T-helper 17 cell (primary cell): ENCODE measurements around the gene IQSEC1. TPM values are rescaled to one million over a fixed set of nuclear protein-coding genes. Genes with fewer than 3 reads are reported as not detected.

Source experiments
- ATAC-seq: fragments of 150-1000 bp; cut with Tn5 transposase; 2 replicates; pipeline ENCODE4 v1.10.0; 2021; ENCODE audit warnings: mild to moderate bottlenecking, moderate library complexity
- DNase-seq, 3 donors: peaks; one replicate each; pipeline versions ENCODE4 v3.0.0 to v3.0.0-alpha.2; 2020 to 2021
- H3K9me3 ChIP-seq: one replicate; pipeline ENCODE4 v1.7.0; 2013; ENCODE audit warnings: low read length, mild to moderate bottlenecking; ENCODE audit not compliant: control insufficient read depth, poor library complexity, severe bottlenecking
- H3K27ac Mint-ChIP-seq: one replicate; pipeline ENCODE4 v1.8.0; 2022; ENCODE audit warnings: mild to moderate bottlenecking, moderate library complexity, mixed read lengths
- H3K27me3 Mint-ChIP-seq: one replicate; pipeline ENCODE4 v1.8.0; 2022; ENCODE audit warnings: mixed read lengths
- H3K36me3 Mint-ChIP-seq: one replicate; pipeline ENCODE4 v1.8.0; 2022; ENCODE audit warnings: low read depth, mixed read lengths
- H3K4me1 Mint-ChIP-seq: one replicate; pipeline ENCODE4 v1.8.0; 2022; ENCODE audit warnings: mild to moderate bottlenecking, mixed read lengths
- H3K4me3 Mint-ChIP-seq: one replicate; pipeline ENCODE4 v1.8.0; 2022; ENCODE audit warnings: mild to moderate bottlenecking, moderate library complexity, mixed read lengths
- total RNA-seq, 4 donors: library from RNA in 2 of 4; stranded (reverse) in 2 of 4; gene quantifications; one replicate each; pipeline ENCODE4 v1.2.3 and lab custom pipeline; 2022 to 2026

The IQSEC1 gene
- total RNA-seq, 2 donors from 2014 or later = 114 to 128 TPM

DNA sequence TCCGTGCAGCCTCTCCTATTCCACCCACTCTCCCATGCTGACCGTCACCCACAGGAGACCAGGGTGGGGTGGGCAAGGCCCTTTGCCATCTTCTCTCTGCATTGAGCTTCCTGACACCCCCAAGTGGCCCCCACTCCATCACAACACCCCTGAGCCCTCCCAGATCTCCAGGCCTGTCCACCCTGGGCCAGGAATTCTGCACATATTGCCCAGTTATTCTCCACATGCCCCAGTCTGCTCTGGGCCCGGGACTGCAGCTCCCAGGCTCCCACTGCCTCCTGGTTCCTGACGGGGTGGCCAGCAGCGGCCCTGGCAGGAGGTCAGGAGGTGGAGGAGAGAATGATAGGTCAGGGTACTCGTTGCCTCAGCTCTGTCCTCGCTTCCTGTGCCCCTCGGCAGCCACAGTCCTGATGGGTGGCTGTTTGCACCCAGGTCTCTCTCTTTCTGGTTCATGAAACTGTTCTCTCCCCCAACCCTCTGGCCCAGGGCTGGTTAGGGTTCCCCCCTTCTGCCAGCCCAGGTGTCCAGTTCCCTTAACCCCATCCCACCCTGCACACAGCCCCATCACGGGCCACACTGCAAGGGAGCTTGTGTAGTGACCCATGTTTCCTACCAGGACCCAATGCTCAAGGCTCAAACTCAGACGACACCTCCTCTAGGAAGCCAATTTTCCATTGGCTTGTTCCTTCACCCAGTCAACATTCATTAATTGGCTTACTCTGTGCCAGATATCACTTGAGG is 47.3 kb downstream of the IQSEC1 start:
- Mint-ChIP-seq H3K4me3 (no peak overlapping the region), H3K27ac (no peak overlapping the region), H3K36me3 (no peaks in the 10 kb centered on the region), H3K4me1 (peaks cover 2% of the 10 kb centered on the region), H3K27me3 (no peaks in the 10 kb centered on the region)
- H3K9me3 ChIP-seq = no peaks in the 10 kb centered on the region
- DNase-seq (no peak), ATAC-seq (no peak)

- H3K4me1 Mint-ChIP-seq = peaks cover 7% of the 10 kb centered on the region
- DNase-seq = no peak
- H3K36me3 Mint-ChIP-seq = no peaks in the 10 kb centered on the region
- no peak for ATAC-seq
- no peaks in the 10 kb centered on the region for H3K27me3 Mint-ChIP-seq
- H3K9me3 ChIP-seq = no peaks in the 10 kb centered on the region
- H3K4me3 Mint-ChIP-seq = no peak overlapping the region
- H3K27ac Mint-ChIP-seq = no peak overlapping the region
Observed at GRCh38 chr3:13025090-13025489, 48.1 kb downstream of the IQSEC1 start.

DNA sequence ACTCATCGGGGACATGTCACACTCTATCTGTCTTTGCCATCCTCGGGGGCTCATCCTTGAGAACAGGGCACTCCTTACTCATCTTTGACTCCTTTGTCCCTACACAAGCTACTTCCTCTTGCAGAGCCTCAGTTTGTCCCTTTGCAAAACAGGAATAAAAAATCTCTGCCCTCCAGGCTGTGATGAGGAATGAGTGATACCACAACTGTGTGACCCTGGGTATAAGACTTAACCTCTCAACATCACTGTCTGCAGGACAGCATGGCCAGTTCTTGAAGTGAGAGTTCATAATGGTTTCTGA is 48.5 kb downstream of the IQSEC1 start:
- no peaks in the 10 kb centered on the region for H3K9me3 ChIP-seq
- H3K4me1 Mint-ChIP-seq = peaks cover 7% of the 10 kb centered on the region
- DNase-seq (no peak), ATAC-seq (no peak)
- H3K36me3 Mint-ChIP-seq = no peaks in the 10 kb centered on the region
- no peaks in the 10 kb centered on the region for H3K27me3 Mint-ChIP-seq
- no peak overlapping the region for H3K4me3 Mint-ChIP-seq
- no peak overlapping the region for H3K27ac Mint-ChIP-seq

DNA sequence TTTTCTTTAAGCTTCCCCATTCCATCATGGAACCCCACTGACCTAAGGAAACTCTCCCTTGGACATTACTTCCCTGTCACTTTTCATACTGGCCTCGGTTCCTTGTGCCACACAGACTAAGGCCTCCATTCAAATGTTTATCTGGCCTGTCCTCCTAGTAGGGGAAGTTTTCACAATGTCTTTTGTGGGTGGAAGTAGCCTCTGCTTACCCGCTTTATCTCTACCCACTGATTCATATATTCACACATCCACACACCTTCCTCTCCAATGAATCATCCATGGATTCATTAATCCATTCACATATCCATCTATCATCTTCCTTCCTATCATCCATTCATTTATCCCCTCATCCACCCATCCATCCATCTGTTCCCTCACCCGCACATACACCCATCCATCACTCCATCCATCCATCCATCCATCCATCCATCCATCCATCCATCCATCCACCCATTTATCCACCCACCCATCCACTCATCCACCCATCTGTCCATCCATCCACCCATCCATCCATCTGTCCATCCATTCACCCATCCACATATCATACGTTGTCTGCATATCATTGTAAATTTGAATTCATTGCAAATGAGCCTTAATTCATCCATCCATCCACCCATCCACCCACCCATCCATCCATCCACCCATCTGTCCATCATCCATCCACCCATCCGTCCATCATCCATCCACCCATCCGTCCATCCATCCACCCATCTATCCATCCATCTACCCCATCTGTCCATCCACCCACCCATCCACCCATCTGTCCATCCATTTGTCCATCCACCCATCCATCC is 49.1 kb downstream of the IQSEC1 start:
- DNase-seq = no peak
- peaks cover 7% of the 10 kb centered on the region for H3K4me1 Mint-ChIP-seq
- H3K9me3 ChIP-seq = no peaks in the 10 kb centered on the region
- no peak overlapping the region for H3K4me3 Mint-ChIP-seq
- H3K27me3 Mint-ChIP-seq = no peaks in the 10 kb centered on the region
- H3K27ac Mint-ChIP-seq = no peak overlapping the region
- no peak for ATAC-seq
- no peaks in the 10 kb centered on the region for H3K36me3 Mint-ChIP-seq

GRCh38 chr3:13023235-13023970 is 49.8 kb downstream of the IQSEC1 start:
- H3K9me3 ChIP-seq = no peaks in the 10 kb centered on the region
- Mint-ChIP-seq H3K36me3 (no peaks in the 10 kb centered on the region), H3K27me3 (no peaks in the 10 kb centered on the region), H3K4me1 (peaks cover 7% of the 10 kb centered on the region), H3K4me3 (no peak overlapping the region), H3K27ac (no peak overlapping the region)
- DNase-seq (no peak), ATAC-seq (no peak)

DNA sequence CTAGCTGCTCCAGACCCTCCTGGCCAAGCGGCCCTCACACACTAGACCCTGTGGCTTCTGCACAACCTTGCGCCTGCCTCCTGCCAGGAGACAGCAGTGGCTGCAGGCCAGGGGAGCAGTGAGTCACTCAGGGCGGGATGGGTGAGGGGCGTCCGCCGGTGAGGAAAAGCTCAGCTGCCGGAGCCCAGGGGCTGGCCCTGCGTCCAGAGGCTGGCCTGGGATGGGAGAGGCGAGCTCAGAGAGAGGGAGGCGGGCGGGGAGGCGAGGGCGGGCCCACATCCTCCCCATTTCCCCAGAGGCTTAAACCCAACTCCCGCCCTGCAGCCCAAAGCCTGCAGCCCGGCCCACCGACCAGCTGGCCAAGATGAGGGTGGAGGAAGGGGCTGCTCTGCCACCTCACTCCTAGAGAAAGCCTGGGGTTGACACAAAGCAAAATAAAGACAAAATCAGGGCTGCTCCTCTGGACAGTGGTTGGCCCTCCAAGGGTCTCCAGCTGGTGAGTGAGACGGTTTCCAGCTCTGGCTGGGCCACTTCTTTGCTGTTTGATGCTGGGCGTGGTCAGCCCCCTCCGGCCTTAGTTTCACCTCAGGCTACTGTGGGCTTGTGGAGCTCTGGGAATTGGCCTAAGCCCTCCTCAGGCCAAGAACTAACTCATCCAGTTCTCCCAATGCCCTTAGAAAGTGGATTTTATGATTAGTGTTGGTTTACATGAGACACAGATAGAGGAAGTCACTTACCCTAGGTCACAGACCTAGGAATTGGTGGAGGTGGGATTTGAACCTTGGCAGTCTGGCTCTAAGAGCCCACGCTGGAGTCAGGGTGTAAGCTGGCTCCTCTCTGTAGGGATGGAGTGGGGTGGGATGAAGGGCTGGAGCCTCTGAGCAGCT is 50.6 kb downstream of the IQSEC1 start:
- H3K4me3 Mint-ChIP-seq = peak overlapping the region; percentile 73
- H3K27ac Mint-ChIP-seq = peak overlapping the region; percentile 59

DNA sequence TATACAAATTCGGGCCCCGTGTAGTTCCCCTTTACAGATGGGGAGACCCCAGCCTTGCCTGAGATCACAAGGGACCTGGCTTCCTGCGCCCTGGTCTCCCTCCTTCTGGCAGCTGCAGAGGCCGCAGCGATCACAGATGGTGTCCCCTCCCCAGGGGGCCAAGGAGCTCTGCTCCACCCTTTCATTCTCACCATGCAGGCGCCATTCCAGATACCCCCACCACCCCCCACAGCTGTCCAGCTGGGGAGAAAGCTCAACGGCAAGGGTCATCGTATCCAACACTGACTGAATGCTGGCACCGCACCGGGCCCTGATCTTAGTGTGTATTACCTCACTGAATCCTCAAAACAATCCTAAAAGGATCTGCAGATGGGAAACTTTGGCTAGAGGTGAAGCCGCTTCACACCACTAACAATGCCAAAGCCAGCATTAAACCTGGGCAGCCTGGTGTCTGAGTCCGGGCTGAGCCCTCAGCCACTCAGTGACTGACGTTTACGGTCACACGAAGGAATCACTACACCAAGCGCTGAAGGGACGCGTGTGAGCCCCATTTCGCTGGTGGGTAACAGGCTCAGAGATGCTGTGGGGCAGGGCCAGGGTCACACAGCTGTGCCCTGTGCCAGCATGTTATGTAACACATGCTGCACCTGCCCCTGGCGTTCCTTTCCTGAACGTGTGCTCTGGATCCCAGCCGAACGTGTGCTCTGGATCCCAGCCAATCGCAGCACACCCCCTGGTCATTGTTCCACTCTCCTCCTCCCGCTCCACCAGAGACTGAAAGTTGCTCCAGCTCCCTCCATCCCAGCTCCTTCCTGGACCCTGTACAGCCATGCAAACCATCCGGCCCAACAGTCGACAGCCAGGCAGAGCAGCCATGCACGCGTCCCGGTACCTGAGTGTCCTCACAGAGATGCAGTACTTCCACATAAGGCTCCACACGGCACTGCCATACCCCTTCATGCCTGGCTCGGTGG is 51.8 kb downstream of the IQSEC1 start:
- DNase-seq (no peak), ATAC-seq (peak; percentile 20)
- Mint-ChIP-seq H3K4me1 (peaks cover 17% of the 10 kb centered on the region), H3K4me3 (peak overlapping the region; percentile 73), H3K27me3 (no peaks in the 10 kb centered on the region), H3K36me3 (no peaks in the 10 kb centered on the region), H3K27ac (peak overlapping the region; percentile 81)
- H3K9me3 ChIP-seq = no peaks in the 10 kb centered on the region

More for the DNA sequence above, 50.6 kb downstream of the IQSEC1 start:
- no peaks in the 10 kb centered on the region for H3K9me3 ChIP-seq
- peaks cover 8% of the 10 kb centered on the region for H3K4me1 Mint-ChIP-seq
- H3K36me3 Mint-ChIP-seq = no peaks in the 10 kb centered on the region
- H3K27me3 Mint-ChIP-seq = no peaks in the 10 kb centered on the region
- DNase-seq (no peak), ATAC-seq (peak; percentile 9)

- Mint-ChIP-seq H3K36me3 (no peaks in the 10 kb centered on the region), H3K4me3 (peak overlapping the region; percentile 39), H3K27ac (peak overlapping the region; percentile 81), H3K27me3 (no peaks in the 10 kb centered on the region), H3K4me1 (peaks cover 22% of the 10 kb centered on the region)
- ATAC-seq = no peak
- no peak for DNase-seq
- no peaks in the 10 kb centered on the region for H3K9me3 ChIP-seq
Observed at GRCh38 chr3:13020159-13020750, 53.0 kb downstream of the IQSEC1 start.

GRCh38 chr3:13019243-13020095 is 53.8 kb downstream of the IQSEC1 start:
- Mint-ChIP-seq H3K36me3 (no peaks in the 10 kb centered on the region), H3K4me3 (no peak overlapping the region), H3K4me1 (peaks cover 25% of the 10 kb centered on the region), H3K27ac (no peak overlapping the region), H3K27me3 (no peaks in the 10 kb centered on the region)
- ATAC-seq (no peak), DNase-seq (no peak)
- no peaks in the 10 kb centered on the region for H3K9me3 ChIP-seq

DNA sequence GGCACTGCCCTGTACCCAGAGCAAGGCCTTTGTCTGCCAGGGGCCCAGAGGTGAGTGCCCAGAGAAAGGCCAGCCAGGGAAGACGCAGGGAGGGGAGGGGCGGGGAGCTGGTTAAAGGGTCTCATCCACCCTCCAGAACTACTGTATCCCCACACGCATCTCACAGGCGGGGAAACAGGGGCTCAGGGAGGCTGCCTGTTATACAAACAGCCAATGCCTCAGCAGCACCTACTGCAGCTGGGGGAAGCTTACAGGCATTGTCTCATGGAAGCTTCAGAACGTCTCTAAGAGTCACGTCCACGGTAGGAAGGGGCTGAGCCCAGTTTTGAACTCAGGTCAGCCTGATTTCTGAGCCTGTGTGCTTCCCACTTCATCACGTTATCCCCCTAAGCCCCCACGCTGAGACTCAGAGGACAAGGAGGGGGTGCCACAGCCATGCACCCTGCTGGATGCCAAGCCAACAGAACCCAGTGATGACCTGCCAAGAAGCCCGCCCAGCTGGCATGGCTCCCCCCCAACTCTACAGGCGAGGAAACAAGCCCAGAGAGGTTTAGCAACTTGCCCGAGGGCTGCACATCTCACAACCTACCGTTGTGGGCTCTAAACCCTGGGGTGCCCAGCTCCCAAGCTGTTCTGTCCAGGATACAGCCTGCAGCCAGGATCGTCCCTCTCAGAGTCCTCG is 54.5 kb downstream of the IQSEC1 start:
- Mint-ChIP-seq H3K4me3 (no peak overlapping the region), H3K36me3 (no peaks in the 10 kb centered on the region), H3K4me1 (peaks cover 31% of the 10 kb centered on the region), H3K27me3 (no peaks in the 10 kb centered on the region), H3K27ac (no peak overlapping the region)
- ATAC-seq = no peak
- no peaks in the 10 kb centered on the region for H3K9me3 ChIP-seq
- DNase-seq = no peak

- H3K9me3 ChIP-seq = no peaks in the 10 kb centered on the region
- Mint-ChIP-seq H3K4me3 (no peak overlapping the region), H3K27ac (no peak overlapping the region), H3K4me1 (peaks cover 38% of the 10 kb centered on the region), H3K27me3 (no peaks in the 10 kb centered on the region), H3K36me3 (peaks cover 2% of the 10 kb centered on the region)
- DNase-seq = no peak
- ATAC-seq = no peak
Observed at GRCh38 chr3:13018043-13018451, 55.2 kb downstream of the IQSEC1 start.
